HL-60 (cell line): ENCODE measurements around the gene ACOXL.
A peak's percentile ranks its signal among the peaks of the same experiment; 100 is the strongest.

Experiments used
- DNase-seq, 2 experiments: peaks; one replicate each; pipeline ENCODE4 v3.0.0-alpha.2; 2010 to 2020; ENCODE audit warnings: low read depth in 1 of 2, low spot score in 1 of 2
- H3K27ac ChIP-seq: fragments of 250-450 bp; sonication (Bioruptor Pico); replicated peaks from 2 replicates; pipeline ENCODE4 v1.5.1; 2020; ENCODE audit warnings: mild to moderate bottlenecking, moderate library complexity
- H3K27me3 ChIP-seq: fragments of 250-450 bp; sonication (Bioruptor Pico); 2 replicates; pipeline ENCODE4 v1.5.1; 2021; ENCODE audit warnings: mild to moderate bottlenecking, moderate library complexity; ENCODE audit not compliant: insufficient read depth, poor library complexity, severe bottlenecking
- H3K4me3 ChIP-seq: replicated peaks from 2 replicates; pipeline ENCODE4 v1.5.1; 2011; ENCODE audit warnings: mild to moderate bottlenecking, control low read depth, low read length; ENCODE audit not compliant: insufficient read depth
- GABPA ChIP-seq: IDR thresholded peaks from 2 replicates; pipeline ENCODE4 v1.6.1; 2012; ENCODE audit warnings: low read depth
- POLR2AphosphoS5 ChIP-seq: IDR thresholded peaks from 2 replicates; pipeline ENCODE4 v1.6.1; 2012; ENCODE audit warnings: low read depth
- SPI1 ChIP-seq: IDR thresholded peaks from 2 replicates; pipeline ENCODE4 v1.6.1; 2012; ENCODE audit warnings: low read depth, mild to moderate bottlenecking, borderline replicate concordance
- TF ChIP-seq, protein P1 (sequence below): IDR thresholded peaks from one replicate; pipeline ENCODE4 v1.5.1; 2011; ENCODE audit warnings: low read length, control low read depth, inconsistent platforms; ENCODE audit not compliant: insufficient read depth
- TF ChIP-seq, protein P2 (sequence below): IDR thresholded peaks from 2 replicates; pipeline ENCODE4 v1.6.1; 2012; ENCODE audit warnings: low read depth; ENCODE audit not compliant: insufficient replicate concordance

Gene ACOXL

DNA sequence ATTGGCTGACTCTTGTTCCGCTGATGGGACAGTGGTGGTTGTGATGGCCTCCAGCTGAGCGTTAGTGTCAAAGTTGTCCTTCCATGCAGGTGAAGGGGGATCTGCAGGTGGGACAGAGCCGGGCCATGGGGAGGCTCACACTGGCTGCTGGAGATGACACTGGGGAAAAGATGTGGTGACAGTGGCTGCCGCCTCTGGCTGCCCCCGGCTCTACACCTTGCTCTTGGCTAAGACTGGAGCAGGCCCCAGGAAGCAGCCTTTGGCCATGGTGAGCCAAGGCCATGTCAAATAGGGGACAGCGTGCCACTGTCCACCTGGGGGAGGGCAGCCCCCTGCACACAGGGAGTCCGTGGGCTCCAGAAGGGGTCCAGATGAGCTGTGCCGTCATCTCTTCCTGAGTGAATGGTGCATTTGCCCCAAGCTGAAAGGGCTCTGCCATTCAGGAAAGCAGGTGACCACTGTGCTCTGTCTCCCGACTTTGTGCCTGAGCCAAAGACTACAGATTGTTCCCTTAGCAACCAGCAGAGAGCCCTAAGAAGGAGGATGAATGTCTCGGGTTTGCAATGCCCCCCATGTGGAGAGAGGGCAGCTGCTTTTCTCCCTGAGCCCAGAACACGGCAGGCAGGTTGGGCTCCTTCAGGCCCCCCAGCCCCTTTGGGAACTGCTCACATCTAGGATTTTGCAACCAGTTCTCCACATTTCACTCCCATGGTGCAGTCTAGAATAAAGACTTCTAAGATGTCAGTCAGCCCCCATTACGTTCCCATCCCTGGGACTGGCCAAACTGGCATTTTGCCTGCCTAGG is 309.2 kb downstream of the ACOXL start:
- H3K27ac ChIP-seq, result no peak overlapping the region
- no peak for DNase-seq
- H3K27me3 ChIP-seq, result no peaks in the 10 kb centered on the region
- no peak overlapping the region for H3K4me3 ChIP-seq
- TF ChIP-seq, protein P1, sequence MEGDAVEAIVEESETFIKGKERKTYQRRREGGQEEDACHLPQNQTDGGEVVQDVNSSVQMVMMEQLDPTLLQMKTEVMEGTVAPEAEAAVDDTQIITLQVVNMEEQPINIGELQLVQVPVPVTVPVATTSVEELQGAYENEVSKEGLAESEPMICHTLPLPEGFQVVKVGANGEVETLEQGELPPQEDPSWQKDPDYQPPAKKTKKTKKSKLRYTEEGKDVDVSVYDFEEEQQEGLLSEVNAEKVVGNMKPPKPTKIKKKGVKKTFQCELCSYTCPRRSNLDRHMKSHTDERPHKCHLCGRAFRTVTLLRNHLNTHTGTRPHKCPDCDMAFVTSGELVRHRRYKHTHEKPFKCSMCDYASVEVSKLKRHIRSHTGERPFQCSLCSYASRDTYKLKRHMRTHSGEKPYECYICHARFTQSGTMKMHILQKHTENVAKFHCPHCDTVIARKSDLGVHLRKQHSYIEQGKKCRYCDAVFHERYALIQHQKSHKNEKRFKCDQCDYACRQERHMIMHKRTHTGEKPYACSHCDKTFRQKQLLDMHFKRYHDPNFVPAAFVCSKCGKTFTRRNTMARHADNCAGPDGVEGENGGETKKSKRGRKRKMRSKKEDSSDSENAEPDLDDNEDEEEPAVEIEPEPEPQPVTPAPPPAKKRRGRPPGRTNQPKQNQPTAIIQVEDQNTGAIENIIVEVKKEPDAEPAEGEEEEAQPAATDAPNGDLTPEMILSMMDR, result no peak
- TF ChIP-seq, protein P2, sequence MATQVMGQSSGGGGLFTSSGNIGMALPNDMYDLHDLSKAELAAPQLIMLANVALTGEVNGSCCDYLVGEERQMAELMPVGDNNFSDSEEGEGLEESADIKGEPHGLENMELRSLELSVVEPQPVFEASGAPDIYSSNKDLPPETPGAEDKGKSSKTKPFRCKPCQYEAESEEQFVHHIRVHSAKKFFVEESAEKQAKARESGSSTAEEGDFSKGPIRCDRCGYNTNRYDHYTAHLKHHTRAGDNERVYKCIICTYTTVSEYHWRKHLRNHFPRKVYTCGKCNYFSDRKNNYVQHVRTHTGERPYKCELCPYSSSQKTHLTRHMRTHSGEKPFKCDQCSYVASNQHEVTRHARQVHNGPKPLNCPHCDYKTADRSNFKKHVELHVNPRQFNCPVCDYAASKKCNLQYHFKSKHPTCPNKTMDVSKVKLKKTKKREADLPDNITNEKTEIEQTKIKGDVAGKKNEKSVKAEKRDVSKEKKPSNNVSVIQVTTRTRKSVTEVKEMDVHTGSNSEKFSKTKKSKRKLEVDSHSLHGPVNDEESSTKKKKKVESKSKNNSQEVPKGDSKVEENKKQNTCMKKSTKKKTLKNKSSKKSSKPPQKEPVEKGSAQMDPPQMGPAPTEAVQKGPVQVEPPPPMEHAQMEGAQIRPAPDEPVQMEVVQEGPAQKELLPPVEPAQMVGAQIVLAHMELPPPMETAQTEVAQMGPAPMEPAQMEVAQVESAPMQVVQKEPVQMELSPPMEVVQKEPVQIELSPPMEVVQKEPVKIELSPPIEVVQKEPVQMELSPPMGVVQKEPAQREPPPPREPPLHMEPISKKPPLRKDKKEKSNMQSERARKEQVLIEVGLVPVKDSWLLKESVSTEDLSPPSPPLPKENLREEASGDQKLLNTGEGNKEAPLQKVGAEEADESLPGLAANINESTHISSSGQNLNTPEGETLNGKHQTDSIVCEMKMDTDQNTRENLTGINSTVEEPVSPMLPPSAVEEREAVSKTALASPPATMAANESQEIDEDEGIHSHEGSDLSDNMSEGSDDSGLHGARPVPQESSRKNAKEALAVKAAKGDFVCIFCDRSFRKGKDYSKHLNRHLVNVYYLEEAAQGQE, result no peak
- no peak for TF ChIP-seq POLR2AphosphoS5
- TF ChIP-seq GABPA, result no peak
- TF ChIP-seq SPI1, result no peak

DNA sequence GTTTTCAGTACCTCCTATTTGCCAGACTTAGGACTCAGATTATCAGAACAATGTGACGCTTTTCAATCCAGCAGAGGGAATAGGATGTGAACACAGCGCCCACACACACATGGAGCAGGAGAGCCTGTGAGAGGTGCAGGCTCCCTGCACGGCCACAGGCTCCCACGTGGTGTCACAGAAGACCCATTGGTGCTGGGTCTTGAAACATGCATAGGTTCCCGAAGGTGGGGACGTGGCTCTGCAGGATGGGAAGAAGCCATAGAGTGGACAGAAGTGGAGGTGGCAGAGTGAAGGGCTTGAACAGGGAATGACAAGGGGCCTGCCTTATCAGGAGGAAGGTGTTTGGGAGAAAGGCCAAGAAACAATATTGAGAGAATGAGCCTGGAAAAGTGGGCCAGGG is 309.9 kb downstream of the ACOXL start:
- TF ChIP-seq, protein P1, result no peak
- TF ChIP-seq, protein P2, result no peak
- no peak for TF ChIP-seq SPI1
- TF ChIP-seq POLR2AphosphoS5, result no peak
- TF ChIP-seq GABPA, result no peak
- Histone ChIP-seq H3K4me3 (no peak overlapping the region), H3K27ac (no peak overlapping the region), H3K27me3 (no peaks in the 10 kb centered on the region)
- no peak for DNase-seq

DNA sequence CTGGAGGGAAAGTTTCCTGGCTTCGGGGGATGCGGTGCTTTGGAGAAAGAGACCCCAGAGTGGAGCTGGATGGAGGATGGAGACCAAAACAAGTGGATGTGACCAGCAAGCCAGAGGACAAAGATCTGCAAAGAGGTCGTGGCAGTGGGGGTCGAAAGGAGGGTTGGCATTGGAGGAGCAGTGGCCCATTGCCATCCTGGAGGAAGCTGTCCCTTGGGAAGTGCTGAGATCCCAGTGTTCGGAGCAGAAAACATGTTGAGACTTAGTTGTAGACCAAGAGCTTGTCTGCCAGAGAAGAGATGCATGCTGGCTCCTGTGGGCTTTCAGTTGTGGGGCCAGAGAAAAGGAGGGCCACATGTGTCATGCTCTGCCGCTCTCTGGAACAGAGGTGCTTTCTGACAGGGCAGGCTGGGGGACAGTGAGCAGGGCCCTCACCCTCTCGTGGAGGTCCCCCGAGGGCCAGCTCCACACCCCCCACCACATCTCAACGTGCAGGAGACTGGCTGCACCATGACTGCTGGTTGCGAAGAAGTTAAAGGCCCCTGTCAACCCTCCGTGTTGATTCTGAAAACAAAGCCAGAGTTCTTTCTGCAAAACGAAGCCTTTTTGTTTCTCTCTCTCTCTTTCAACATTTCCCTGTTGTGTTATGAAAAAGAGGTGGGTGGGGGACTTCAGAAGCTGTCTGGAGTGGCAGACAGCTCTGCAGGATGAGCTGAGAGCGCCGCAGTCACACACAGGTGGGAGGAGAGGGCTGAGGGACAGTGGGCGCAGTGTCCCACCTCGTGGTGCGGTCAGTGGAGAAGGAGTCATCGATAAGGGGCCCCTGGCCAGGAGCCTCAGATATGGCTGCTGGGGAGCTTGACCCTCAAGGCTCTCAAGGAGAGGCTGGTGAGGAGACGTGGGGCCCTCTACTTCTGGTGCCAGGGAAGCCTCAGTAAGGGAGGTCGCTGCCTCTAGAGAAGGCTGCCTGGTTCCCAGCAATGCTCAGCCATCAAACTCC is 310.7 kb downstream of the ACOXL start:
- peak in 1 of 2 experiments; percentile 24 for DNase-seq
- H3K27ac ChIP-seq, result peak overlapping the region; percentile 29; the same call in 1 of the 2 replicates
- no peak overlapping the region for H3K4me3 ChIP-seq
- TF ChIP-seq GABPA (no peak), SPI1 (no peak), POLR2AphosphoS5 (no peak)
- TF ChIP-seq, protein P2, result no peak
- TF ChIP-seq, protein P1, result no peak
- no peaks in the 10 kb centered on the region for H3K27me3 ChIP-seq
